A549 (cell line): ENCODE data around the gene MS4A6A. TPM values are rescaled to one million over a fixed set of nuclear protein-coding genes. Genes with fewer than 3 reads are reported as not detected.
"Not testable (repeated sequence)": the region's sequence is repeated elsewhere in the genome, so short reads cannot be mapped to it uniquely, and the experiment has no call there.

Experiments
- ATAC-seq, 2 experiments: fragments of 200-7000 bp in 1 of 2; fragments of >200 bp in 1 of 2; cut with Nextera tagmentation in 1 of 2; cut with Tn5 transposase in 1 of 2; 3 replicates each; pipeline versions ENCODE4 v1.8.0 to v1.9.1; 2018 to 2020; ENCODE audit warnings: mild to moderate bottlenecking in 1 of 2, moderate library complexity in 1 of 2
- CTCF ChIA-PET: fragments of 300-600 bp; sonication (Branson Sonifier 250); formaldehyde crosslinking; extraction: SDS; loops from one replicate; lab custom pipeline; 2021; ENCODE audit warnings: antibody characterized with exemption, inconsistent platforms; lab: Yijun Ruan, JAX
- POLR2A ChIA-PET: fragments of 350-600 bp; formaldehyde crosslinking; extraction: SDS; loops from one replicate; lab custom pipeline; 2021; ENCODE audit warnings: antibody characterized with exemption, inconsistent platforms; lab: Yijun Ruan, JAX
- DNase-seq, 2 experiments: peaks; one replicate each; pipeline versions ENCODE4 v3.0.0 to v3.0.0-alpha.2; 2011 to 2016; ENCODE audit warnings: low read depth in 1 of 2, low spot score in 1 of 2
- FAIRE-seq: peaks from 2 replicates; lab custom pipeline; 2011; peaks lifted over from hg19 to GRCh38; lab: Jason Lieb, UNC
- H3K27ac ChIP-seq, 2 experiments: fragments of >200 bp; sonication (Bioruptor Twin); formaldehyde crosslinking; 3 replicates each; pipeline ENCODE4 v1.5.1; 2016 to 2017
- H3K4me1 ChIP-seq: fragments of >200 bp; sonication (Bioruptor Twin); formaldehyde crosslinking; 3 replicates; pipeline ENCODE4 v1.6.1; 2016
- H3K4me2 ChIP-seq: fragments of >200 bp; sonication (Bioruptor Twin); formaldehyde crosslinking; 3 replicates; pipeline ENCODE4 v1.6.1; 2016
- H3K4me3 ChIP-seq: fragments of >200 bp; sonication (Bioruptor Twin); formaldehyde crosslinking; 3 replicates; pipeline ENCODE4 v1.5.1; 2016
- H3K9me3 ChIP-seq: fragments of >200 bp; sonication (Bioruptor Twin); formaldehyde crosslinking; 3 replicates; pipeline ENCODE4 v1.6.1; 2016
- BHLHE40 ChIP-seq: IDR thresholded peaks from 2 replicates; pipeline ENCODE4 v1.6.1; 2012; ENCODE audit warnings: low read depth, low read length, inconsistent platforms
- EP300 ChIP-seq, 2 experiments: fragments of >200 bp; sonication (Bioruptor Twin); formaldehyde crosslinking; IDR thresholded peaks; 2 replicates in 1 of 2; 3 replicates in 1 of 2; pipeline ENCODE4 v1.6.1; 2016 to 2017
- ESRRA ChIP-seq: fragments of 150-350 bp; IDR thresholded peaks from 2 replicates; pipeline ENCODE4 v1.6.1; 2014; ENCODE audit warnings: mild to moderate bottlenecking, low read length, borderline replicate concordance
- HDAC2 ChIP-seq: fragments of 200-600 bp; sonication (generic); IDR thresholded peaks from 2 replicates; pipeline ENCODE4 v1.6.1; 2016
- HES2 ChIP-seq: fragments of >200 bp; sonication (Bioruptor Twin); formaldehyde crosslinking; IDR thresholded peaks from 2 replicates; pipeline ENCODE4 v1.6.1; 2016
- HOXA7 ChIP-seq: fragments of 250-450 bp; sonication (Bioruptor Pico); IDR thresholded peaks from 2 replicates; pipeline ENCODE4 v1.5.0; 2020; ENCODE audit warnings: mild to moderate bottlenecking, moderate library complexity
- HOXB13 ChIP-seq: fragments of 250-450 bp; sonication (Bioruptor Pico); IDR thresholded peaks from 2 replicates; pipeline ENCODE4 v1.5.0; 2020; ENCODE audit warnings: low read depth, mild to moderate bottlenecking, moderate library complexity
- HOXB5 ChIP-seq: fragments of 250-450 bp; sonication (Bioruptor Pico); IDR thresholded peaks from 2 replicates; pipeline ENCODE4 v1.5.0; 2020; ENCODE audit warnings: mild to moderate bottlenecking, moderate library complexity
- MAFK ChIP-seq: fragments of 450-650 bp; IDR thresholded peaks from 2 replicates; pipeline ENCODE4 v1.6.1; 2014; ENCODE audit not compliant: partially characterized antibody
- NFE2L2 ChIP-seq: fragments of 150-350 bp; conservative IDR thresholded peaks from 2 replicates; pipeline ENCODE4 v1.6.1; 2014; ENCODE audit warnings: low read length
- PHF8 ChIP-seq: fragments of 200-600 bp; sonication (generic); IDR thresholded peaks from 2 replicates; pipeline ENCODE4 v1.6.1; 2016; ENCODE audit warnings: low read depth, mild to moderate bottlenecking, antibody characterized with exemption, moderate library complexity, borderline replicate concordance
- POLR2A ChIP-seq: IDR thresholded peaks from 2 replicates; pipeline ENCODE4 v1.6.1; 2012; ENCODE audit warnings: mild to moderate bottlenecking, low read length
- RCOR1 ChIP-seq: fragments of 150-350 bp; IDR thresholded peaks from 2 replicates; pipeline ENCODE4 v1.6.1; 2014; ENCODE audit warnings: antibody characterized with exemption, low read length, low read depth
- RFX5 ChIP-seq: fragments of 450-650 bp; IDR thresholded peaks from 2 replicates; pipeline ENCODE4 v1.7.1; 2014; ENCODE audit warnings: antibody characterized with exemption, mild to moderate bottlenecking, moderate library complexity
- RNF2 ChIP-seq: fragments of 200-600 bp; sonication (generic); IDR thresholded peaks from 2 replicates; pipeline ENCODE4 v1.6.1; 2016; ENCODE audit warnings: low read depth, mild to moderate bottlenecking, antibody characterized with exemption, moderate library complexity, borderline replicate concordance
- SMC3 ChIP-seq: fragments of >200 bp; sonication (Bioruptor Twin); formaldehyde crosslinking; IDR thresholded peaks from 3 replicates; pipeline ENCODE4 v1.6.1; 2018; ENCODE audit warnings: inconsistent platforms
- TFCP2L1 ChIP-seq: fragments of 250-450 bp; sonication (Bioruptor Pico); IDR thresholded peaks from 2 replicates; pipeline ENCODE4 v1.5.0; 2021; ENCODE audit warnings: mild to moderate bottlenecking
- ZC3H11A ChIP-seq: fragments of 450-650 bp; IDR thresholded peaks from 2 replicates; pipeline ENCODE4 v1.6.1; 2014; ENCODE audit warnings: antibody characterized with exemption, mild to moderate bottlenecking
- ZFP36 ChIP-seq: fragments of 450-650 bp; IDR thresholded peaks from 2 replicates; pipeline ENCODE4 v1.6.1; 2014; ENCODE audit warnings: borderline replicate concordance; ENCODE audit not compliant: partially characterized antibody
- whole genome bisulfite sequencing: methylation state at CpG from one replicate; pipeline ENCODE4 v1.1.6; 2017; ENCODE audit errors: missing lambda C conversion rate; 5-methylcytosine and 5-hydroxymethylcytosine counted together
- polyA plus RNA-seq, 4 experiments: library from polyadenylated mRNA; depleted of rRNA in 3 of 4; stranded (reverse); fragments of >200 nt; fragmentation: RNase III in 1 of 4; extraction: RNeasy Plus Mini Kit Qiagen cat#74134 plus additional on column Dnase treatment in 1 of 4; gene quantifications; 2 replicates in 3 of 4; 3 replicates in 1 of 4; pipeline ENCODE4 v1.2.3, GENCODE V29; 2011 to 2017
- TF ChIP-seq, protein P1 (sequence below): fragments of 250-450 bp; sonication (Bioruptor Pico); IDR thresholded peaks from 2 replicates; pipeline ENCODE4 v1.5.0; 2020; ENCODE audit warnings: low read depth, mild to moderate bottlenecking, moderate library complexity
- TF ChIP-seq, protein P2 (sequence below): fragments of >200 bp; sonication (Bioruptor Twin); formaldehyde crosslinking; IDR thresholded peaks from 3 replicates; pipeline ENCODE4 v1.6.1; 2016
- TF ChIP-seq, protein P3 (sequence below): fragments of 450-650 bp; IDR thresholded peaks from 2 replicates; pipeline ENCODE4 v1.6.1; 2014; ENCODE audit warnings: antibody characterized with exemption

MS4A6A gene
- polyA plus RNA-seq, 2 of the 4 experiments (the other 2 are of a cell fraction) = not detected

- WGBS = 0% methylated on average over 1 of the region's 1 CpG
- DNase-seq = no peak
- Histone ChIP-seq H3K4me1 (no peaks in the 10 kb centered on the region), H3K27ac (no peak overlapping the region), H3K4me2 (no peak overlapping the region), H3K9me3 (no peaks in the 10 kb centered on the region)
- POLR2A ChIA-PET = no interaction called here
- no peak for FAIRE-seq
- ATAC-seq = no peak
- CTCF ChIA-PET = no interaction called here
- TF ChIP-seq RFX5 (no peak), SMC3 (no peak), BHLHE40 (no peak), POLR2A (no peak), HES2 (no peak), HOXB13 (no peak), ZFP36 (no peak), HOXB5 (no peak)
- TF ChIP-seq, all 56 proteins: peak for 0
- H3K4me3 ChIP-seq = no peak overlapping the region
Observed at GRCh38 chr11:60159868-60160267, 23.0 kb downstream of the MS4A6A start.

GRCh38 chr11:60159284-60159683, 23.6 kb downstream of the MS4A6A start:
- Histone ChIP-seq H3K27ac (no peak overlapping the region), H3K4me2 (no peak overlapping the region), H3K4me1 (no peaks in the 10 kb centered on the region), H3K4me3 (no peak overlapping the region), H3K9me3 (no peaks in the 10 kb centered on the region)
- CTCF ChIA-PET = no interaction called here
- ATAC-seq (no peak), FAIRE-seq (no peak), DNase-seq (no peak)
- POLR2A ChIA-PET = no interaction called here
- TF ChIP-seq NFE2L2 (no peak), HES2 (no peak), ZFP36 (no peak), HOXA7 (no peak)
- TF ChIP-seq, protein P1, sequence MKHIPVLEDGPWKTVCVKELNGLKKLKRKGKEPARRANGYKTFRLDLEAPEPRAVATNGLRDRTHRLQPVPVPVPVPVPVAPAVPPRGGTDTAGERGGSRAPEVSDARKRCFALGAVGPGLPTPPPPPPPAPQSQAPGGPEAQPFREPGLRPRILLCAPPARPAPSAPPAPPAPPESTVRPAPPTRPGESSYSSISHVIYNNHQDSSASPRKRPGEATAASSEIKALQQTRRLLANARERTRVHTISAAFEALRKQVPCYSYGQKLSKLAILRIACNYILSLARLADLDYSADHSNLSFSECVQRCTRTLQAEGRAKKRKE (CRISPR knock-in tag) = no peak
- TF ChIP-seq, protein P2, sequence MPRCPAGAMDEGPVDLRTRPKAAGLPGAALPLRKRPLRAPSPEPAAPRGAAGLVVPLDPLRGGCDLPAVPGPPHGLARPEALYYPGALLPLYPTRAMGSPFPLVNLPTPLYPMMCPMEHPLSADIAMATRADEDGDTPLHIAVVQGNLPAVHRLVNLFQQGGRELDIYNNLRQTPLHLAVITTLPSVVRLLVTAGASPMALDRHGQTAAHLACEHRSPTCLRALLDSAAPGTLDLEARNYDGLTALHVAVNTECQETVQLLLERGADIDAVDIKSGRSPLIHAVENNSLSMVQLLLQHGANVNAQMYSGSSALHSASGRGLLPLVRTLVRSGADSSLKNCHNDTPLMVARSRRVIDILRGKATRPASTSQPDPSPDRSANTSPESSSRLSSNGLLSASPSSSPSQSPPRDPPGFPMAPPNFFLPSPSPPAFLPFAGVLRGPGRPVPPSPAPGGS = no peak
- WGBS = 5% methylated on average over 2 of the region's 2 CpGs

DNA sequence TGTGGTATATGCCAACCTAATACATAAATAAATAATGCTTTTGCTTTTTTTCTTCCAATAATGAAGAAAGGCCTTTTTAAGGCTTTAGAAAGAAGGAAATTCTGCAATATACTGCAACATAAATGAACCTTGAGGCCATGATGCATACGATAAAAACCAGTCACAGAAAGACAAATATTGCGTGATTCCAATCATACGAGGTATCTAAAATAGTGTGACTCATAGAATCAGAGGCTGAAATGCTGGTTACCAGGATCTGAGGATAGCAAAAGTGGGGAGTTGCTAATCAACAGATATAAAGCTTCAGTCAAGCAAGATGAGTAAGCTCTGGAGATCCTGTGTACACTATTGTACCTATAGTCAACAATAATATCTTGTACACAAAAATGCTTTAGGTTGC, 24.2 kb downstream of the MS4A6A start:
- FAIRE-seq (no peak), ATAC-seq (no peak)
- CTCF ChIA-PET = no interaction called here

DNA sequence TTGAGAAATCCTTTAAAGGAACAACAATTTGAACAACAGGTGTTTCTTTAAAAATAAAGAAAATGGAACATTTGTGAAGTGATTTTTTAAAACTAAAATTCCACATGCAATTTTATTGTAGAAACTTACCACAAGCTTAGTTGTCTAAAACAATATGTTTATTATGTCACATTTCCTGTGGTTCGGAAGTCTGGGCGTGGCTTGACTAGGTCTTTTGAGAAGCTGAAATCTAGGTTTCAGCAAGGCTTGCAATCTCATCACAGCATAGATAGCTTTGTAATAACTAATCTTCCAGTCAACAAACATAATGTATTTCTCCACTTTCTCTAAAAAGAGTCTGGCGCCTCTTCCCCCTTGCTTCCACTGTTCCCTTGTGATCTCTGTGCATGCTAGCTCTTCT, 27.0 kb downstream of the MS4A6A start:
- ChIA-PET POLR2A (no interaction called here), CTCF (no interaction called here)
- Histone ChIP-seq H3K4me2 (no peak overlapping the region), H3K4me1 (no peaks in the 10 kb centered on the region), H3K27ac (no peak overlapping the region), H3K9me3 (no peaks in the 10 kb centered on the region), H3K4me3 (no peak overlapping the region)
- 34% methylated on average over 3 of the region's 3 CpGs for WGBS
- no peak for TF ChIP-seq MAFK
- TF ChIP-seq RCOR1 = no peak
- TF ChIP-seq SMC3 = no peak
- TF ChIP-seq HDAC2 = no peak
- TF ChIP-seq ESRRA = no peak
- TF ChIP-seq EP300 (IDR thresholded peaks at IDR 0.05) = no peak
- TF ChIP-seq RNF2 = no peak
- TF ChIP-seq TFCP2L1 (CRISPR knock-in tag) = no peak
- DNase-seq (no peak), ATAC-seq (no peak), FAIRE-seq (no peak)

More for the DNA sequence above, 24.2 kb downstream of the MS4A6A start:
- Histone ChIP-seq H3K4me1 (no peaks in the 10 kb centered on the region), H3K9me3 (no peaks in the 10 kb centered on the region), H3K4me3 (no peak overlapping the region), H3K27ac (no peak overlapping the region), H3K4me2 (no peak overlapping the region)
- WGBS = 14% methylated on average over 3 of the region's 3 CpGs
- POLR2A ChIA-PET = no interaction called here
- TF ChIP-seq, protein P3, sequence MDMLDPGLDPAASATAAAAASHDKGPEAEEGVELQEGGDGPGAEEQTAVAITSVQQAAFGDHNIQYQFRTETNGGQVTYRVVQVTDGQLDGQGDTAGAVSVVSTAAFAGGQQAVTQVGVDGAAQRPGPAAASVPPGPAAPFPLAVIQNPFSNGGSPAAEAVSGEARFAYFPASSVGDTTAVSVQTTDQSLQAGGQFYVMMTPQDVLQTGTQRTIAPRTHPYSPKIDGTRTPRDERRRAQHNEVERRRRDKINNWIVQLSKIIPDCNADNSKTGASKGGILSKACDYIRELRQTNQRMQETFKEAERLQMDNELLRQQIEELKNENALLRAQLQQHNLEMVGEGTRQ = no peak
- no peak for TF ChIP-seq PHF8
- TF ChIP-seq ZC3H11A = no peak
- no peak for TF ChIP-seq NFE2L2
- DNase-seq = no peak

DNA sequence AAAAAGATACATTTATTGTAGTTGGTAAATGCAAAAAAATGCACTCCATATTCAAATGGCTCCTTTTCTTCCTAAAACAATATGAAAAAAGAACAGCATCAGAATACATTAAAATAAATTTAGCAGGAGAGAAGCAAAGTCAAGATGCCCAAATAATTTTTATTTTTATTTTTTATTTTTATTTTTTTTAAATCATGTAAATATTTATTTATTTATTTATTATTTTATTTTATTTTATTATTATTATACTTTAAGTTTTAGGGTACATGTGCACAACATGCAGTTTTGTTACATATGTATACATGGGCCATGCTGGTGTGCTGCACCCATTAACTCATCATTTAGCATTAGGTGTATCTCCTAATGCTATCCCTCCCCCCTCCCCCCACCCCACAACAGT, 30.2 kb downstream of the MS4A6A start:
- POLR2A ChIA-PET, H3K4me3 ChIP-seq, H3K4me2 ChIP-seq, ATAC-seq, H3K27ac ChIP-seq, FAIRE-seq, H3K4me1 ChIP-seq, H3K9me3 ChIP-seq, CTCF ChIA-PET, DNase-seq: not testable (repeated sequence)
